CD4-positive, alpha-beta T cell treated with Interleukin-6 for 4 hours (primary cell): ENCODE data around the gene SNTG2.
A peak's percentile ranks its signal among the peaks of the same experiment; 100 is the strongest.

Experiments used
- DNase-seq: peaks from one replicate; pipeline ENCODE4 v3.0.0-alpha.2; 2020; ENCODE audit warnings: mixed read lengths

SNTG2 gene

DNA sequence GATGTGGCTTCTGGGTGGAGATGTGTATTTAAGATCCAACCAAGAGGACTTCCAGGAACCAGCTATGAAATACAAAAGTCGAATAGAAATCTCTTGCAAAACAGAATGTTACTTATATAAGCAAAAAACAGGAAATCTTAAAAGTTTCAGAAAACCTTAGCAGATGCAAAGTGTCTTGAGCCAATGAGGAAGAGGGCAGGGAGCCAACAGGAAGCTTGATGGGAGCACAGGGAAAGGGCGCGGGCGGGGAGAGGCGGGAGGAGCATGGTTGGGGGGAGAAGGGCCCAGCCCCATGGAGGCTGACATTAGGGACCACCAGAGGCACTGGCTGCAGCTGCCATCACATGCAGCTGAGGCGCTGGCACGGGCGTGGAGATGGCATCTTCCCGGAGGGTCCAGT, 203.3 kb downstream of the SNTG2 start:
- DNase-seq = no peak

DNA sequence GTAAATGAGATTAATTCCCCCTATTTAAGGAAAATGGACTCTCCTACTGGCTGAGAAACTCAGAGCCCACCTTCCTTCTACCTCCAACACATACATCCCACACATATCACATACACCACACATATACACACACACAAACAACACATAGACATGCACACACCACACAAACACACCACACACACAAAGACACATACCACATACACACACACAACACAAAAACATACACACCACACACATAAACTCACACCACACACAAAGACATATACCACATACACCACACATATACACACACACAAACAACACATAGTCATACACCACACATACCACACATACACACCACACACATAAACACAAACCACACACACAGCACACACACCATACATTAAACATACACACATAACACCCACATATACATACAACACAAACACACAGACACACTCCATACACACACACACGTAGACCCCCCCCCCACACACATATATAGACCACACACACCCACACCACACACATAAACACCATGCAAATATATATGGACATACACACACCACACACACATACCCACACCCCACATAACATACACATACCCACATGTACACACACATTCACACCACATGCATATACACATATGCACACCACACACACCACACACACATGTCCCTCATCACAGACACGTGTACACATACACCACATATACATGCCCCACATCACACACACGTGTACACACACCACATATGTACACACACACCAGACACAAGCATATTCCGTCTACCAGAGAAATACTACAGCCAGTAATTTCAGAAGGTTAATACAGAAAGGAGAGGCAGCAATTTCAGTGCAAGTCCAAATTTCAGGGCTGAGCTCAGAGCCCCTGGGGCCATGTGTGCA, 204.3 kb downstream of the SNTG2 start:
- DNase-seq = no peak

DNA sequence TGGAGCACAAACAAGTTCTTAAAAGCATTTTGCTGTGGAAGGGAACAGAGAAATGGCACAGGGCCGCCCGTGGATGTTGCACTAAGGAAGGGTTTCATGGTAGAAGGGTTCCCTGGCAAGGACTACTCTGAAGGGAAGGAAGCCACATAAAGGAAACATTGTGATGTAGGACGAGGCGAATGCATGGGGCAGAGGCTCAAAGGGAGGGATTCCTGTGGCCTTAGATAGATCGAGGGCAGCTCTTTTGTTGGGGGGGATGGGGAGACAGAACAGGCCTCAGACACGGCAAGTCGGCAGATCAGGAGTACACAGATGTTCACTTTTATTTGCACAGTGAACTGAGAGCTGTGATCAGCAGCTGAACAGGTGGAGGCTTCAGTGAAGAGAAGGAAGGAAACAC, 205.4 kb downstream of the SNTG2 start:
- no peak for DNase-seq

DNA sequence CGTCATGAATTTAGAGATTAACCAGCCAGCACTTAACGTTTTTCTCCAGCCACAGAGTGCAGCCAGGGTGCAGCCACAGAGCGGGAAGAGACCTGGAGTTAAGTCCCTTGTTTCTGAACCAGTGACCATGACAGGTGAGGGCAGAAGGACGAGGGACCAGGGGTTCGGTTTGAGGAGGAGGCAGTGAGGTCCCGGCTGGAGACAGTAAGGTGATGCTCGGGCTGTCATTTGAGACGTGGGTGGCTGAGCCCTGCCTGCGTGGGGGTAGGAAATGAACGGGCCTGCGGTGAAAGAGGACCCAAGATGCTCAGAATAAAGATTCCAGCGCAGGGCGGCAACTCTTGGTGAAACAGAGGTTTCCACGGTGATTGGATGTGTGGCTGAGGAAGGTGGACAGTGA, 205.9 kb downstream of the SNTG2 start:
- no peak for DNase-seq

DNA sequence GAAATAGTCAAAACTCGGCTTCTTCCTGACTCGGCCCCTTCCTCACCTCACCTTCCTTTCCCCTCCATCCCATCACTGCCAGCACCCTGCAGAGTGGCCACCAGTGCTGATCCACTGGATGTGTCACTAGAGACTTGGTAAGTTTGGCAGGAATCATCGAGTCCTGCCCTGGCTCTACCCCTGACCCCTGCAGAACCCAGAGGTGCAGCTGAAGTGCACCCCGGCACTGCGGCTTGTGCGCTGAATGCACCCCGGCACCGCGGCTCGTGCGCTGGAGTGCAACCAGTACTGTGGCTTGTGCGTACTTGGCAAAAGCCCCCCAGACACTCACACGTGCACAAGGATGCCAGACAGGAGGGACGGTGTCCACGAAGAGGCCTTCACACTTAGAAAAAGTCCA, 206.5 kb downstream of the SNTG2 start:
- no peak for DNase-seq

DNA sequence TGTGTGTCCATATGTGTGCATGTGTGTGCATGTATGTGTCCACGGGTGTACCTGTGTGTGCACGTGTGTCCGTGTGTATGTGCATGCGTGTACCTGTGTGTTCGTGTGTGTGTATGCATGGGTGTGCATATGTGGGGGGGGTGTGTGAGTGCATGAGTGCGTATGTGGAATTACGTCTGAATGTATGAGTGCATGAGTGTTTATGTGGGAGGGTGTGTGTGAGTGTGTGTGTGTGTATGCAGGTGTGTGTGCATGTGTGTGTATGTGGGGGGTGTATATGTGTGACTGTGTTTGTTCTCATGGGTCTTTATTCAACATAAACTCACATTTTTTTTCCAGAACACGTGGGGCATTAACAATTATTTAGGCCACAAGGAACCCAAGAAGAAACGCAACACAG, 208.4 kb downstream of the SNTG2 start:
- no peak for DNase-seq

DNA sequence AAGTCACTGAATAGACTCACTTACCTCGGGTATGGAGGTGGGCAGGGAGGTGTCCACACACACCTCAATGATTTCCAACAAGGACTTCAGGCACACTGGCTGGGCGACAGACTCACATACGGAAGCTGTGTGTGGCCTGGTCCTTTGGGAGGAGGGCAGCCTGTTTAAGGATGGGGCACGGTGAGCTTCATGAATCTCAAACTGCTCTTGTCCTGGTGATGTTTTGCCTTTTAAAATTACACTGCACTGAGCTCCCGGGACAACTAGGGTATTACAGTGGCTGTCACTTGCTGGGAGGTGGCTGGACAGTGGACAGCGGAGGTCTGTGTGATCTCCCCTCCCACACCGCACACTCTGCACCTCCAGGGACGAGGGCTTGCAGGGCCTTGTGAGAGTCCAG, 211.6 kb downstream of the SNTG2 start:
- DNase-seq = no peak

DNA sequence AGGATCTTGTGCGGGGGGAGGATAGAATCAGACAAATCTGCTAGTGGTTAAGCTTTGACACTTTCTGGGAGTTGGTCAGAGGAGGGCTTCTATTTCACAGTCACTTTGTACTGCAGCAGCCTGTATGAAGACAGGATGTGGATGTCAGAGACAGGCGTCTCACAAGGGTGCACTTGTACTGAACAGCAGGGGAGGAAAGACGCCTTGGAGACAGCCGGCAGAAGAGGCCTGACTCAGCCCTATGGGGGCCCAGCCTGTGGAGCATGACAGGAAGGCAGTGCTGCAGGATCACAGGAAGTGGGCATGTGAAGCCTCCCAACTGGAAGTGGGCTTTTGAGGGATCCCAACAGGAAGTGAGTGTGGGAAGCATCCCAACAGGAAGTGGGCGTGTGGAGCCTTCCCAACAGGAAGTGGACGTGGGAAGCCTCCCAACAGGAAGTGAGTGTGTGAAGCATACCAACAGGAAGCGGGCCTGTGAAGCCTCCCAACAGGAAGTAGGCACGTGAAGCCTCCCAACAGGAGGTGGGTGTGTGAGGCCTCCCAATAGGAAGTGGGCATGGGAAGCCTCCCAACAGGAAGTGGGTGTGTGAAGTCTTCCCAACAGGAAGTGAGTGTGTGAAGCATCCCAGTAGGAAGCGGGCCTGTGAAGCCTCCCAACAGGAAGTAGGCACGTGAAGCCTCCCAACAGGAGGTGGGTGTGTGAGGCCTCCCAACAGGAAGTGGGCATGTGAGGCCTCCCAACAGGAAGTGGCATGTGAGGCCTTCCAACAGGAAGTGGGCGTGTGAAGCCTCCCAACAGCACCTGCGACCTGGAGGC, 212.3 kb downstream of the SNTG2 start:
- DNase-seq = peak; percentile 65

DNA sequence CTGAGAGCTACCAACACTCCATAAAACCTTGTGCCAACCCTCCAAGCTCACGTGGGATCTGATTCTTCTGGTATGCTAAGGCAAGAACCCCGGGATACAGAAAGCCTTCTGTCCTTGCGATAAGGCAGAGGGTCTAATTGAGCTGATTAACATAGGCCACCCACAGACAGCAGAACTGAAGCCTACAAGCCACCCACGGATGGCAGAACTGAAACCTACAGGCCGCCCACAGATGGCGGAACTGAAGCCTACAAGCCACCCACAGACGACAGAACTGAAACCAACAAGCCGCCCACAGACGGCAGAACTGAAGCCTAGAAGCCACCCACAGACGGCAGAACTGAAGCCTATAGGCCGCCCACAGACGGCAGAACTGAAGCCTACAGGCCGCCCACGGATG, 216.3 kb downstream of the SNTG2 start:
- no peak for DNase-seq

DNA sequence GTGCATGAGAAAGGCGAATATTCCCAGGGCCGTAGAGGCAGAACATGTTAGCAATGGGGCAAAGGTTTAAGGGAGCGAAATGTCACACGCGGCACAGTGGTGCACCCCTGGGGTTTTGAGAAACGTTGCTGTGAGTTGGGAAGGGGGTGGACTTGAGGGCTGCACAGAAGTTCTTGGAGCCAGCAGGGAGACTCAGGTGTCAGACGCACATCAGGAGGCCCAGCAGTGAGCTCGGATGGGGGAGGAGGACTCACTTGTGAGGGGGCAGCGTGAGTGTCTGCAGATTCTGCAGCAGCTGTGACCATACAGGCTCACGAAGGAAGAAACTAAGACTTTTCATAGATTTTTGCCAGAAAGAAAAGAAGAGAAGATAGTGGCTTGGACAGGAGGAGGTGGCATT, 218.2 kb downstream of the SNTG2 start:
- no peak for DNase-seq

DNA sequence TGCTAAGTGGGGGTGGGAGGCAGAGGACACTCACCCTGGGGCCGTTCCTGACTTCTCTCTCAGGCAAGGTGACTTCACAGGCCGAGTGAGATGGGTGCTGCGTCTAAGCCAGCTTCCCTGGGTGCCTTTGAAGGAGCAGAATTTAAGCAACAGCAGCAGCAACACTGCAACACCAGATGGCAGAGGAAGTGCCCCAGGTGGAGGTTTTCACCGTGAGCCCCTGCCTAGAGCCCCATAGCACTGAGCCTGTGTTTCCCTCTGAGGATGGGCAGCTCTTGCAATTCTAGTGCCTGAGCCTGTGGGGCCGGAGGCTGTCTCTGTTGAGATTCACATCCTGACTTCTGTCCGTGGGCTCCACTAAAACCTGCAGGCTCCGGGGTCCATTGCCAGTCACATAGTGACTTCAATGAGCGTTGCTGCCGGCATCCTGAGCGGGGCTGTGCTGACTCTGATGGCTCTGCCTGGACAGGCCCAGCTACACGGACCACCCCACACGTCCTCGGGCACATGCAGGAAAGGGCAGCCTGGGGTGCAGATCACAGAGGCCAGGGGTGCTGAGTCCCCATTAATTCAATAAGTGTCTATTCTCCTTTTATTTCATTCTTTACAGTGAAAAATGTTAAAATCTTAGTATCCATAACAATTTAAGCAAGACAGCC, 218.8 kb downstream of the SNTG2 start:
- no peak for DNase-seq

DNA sequence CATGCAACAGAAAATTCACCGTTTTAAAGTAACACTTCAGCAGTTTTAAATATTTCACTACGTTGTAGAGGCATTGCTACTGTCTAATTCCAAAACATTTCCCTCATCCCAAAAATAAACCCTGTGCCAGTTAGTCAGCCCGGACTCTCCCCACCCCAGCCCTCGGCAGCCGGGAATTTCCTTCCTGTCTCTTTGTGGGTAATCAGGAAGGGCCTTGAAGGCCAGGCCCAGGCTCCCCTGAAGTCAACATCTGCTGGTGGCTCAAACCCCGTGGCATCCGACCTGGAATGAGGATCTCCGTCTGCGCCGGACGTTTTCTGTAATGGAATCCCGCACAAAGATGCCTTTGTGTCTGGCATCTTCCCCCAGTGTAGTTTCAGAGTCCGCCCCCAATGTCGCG, 219.6 kb downstream of the SNTG2 start:
- DNase-seq = no peak

DNA sequence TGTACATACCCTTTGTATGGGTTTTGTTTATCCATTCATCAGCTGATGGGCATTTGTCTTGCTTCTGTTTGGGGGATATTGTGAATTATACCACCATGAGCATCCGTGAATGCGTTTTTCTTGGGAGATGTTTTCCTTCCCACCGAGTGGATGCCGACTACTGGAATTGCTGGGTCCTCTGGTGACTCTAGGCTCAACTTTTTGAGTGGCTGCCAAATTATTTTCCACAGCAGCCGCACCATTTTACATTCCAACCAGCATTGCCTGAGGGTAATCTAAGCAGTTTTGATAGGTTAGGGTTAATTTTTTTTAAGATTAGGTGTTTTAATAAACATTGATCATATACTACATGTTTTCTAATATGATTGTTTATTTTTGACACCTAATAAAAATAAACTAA, 220.1 kb downstream of the SNTG2 start:
- DNase-seq = no peak

DNA sequence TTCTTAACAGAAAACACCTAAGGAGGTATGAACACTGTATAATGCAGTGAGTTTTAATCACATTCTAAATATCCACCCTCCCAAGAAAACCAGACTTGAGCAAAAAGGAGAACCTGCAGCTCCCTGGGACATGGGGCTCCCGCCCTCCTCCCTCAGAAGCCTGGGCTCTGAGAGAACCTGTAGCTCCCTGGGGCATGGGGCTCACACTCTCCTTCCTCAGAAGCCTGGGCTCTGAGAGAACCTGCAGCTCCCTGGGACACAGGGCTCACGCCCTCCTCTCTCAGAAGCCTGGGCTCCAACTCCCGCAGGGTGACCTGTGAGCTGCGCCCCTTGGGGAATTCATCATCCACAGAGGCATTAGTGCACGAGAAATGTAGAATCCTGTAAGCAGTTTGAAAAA, 222.9 kb downstream of the SNTG2 start:
- no peak for DNase-seq

DNA sequence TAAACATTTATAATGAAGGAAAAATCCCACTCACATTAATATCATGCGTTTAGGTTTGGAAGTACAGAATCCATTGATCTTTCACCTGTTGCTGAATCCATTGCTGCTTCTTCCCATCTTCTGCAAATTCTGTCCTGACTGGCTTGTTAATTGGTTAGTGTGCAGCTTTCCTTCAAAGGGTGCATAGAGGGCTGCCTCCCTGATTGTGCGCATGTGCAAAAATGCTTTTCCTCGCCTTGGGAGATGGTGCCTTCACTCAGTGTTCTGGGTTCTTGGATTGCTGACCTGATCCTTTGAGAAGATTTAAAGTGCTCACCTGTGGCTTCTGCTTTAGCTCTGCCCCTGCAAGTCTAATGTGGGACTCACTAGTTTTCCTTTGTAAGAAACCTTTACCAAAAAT, 231.2 kb downstream of the SNTG2 start:
- no peak for DNase-seq

DNA sequence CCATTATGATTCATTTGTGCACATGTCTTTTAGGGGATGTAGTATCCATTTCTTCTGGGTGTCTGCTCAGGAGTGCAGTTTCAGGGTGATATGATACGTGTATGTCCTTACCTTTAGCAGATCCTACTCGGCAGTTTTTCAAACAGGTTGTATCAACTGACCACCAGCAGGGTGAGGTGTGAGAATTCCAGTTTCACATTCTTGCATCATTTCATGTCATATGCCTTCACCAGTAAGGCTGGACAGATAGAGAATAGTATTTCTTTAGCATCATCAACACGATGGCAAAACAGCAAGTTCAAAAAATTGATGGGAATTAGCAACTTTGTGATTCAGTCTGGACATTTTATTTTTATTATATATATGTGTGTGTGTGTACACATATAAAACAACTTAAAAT, 232.7 kb downstream of the SNTG2 start:
- DNase-seq = no peak

DNA sequence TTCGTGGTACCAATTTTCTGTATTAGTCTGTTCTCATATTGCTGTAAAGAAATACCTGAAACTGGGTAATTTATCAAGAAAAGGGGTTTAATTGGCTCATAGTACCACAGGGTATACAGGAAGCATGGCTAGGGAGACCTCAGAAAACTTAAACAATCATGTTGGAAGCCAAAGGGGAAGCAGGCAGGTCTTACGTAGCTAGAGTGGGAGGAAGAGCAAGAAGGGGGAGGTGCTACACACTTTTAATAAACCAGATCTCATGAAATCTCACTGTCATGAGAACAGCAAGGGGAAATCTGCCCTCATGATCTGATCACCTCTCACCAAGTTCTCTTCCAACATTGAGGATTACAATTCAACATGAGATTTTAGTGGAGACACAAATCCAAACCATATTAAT, 235.8 kb downstream of the SNTG2 start:
- no peak for DNase-seq

DNA sequence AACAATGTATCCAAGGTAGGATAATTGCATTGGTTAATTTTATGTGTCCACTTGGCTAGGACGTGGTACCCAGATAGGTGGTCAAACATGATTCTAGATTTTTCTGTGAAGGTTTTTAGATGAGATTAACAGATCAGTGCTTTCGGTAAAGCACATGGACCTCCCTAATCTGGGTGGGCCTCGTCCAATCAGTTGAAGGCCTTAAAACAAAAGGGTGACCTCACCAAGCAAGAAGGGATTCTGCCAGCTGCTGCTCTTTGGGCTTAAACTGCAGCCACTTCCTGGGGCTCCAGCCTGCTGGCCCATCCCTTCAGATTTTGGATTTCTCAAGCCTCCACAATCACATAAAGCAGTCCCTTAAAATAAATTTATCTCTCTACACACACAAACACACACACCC, 236.5 kb downstream of the SNTG2 start:
- no peak for DNase-seq

DNA sequence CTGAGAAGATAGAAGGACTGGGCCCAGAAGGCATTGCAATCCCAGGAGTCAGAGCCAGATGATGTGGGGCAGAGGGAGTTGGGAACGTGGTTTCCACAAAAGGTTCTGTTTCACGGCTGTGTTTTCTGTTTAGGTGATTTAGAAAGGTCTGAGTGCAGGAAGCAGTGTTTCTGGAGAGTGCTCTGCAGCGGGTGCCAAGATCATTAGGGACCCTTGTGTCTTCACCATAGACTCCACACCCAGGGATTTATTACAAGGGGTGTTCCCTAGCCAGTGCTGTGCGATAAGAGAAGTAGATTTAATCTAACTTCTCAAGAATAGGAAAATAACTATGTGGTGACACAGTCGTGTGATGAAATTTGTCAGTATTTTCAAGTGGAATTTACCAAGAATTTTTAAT, 241.5 kb downstream of the SNTG2 start:
- DNase-seq = no peak

DNA sequence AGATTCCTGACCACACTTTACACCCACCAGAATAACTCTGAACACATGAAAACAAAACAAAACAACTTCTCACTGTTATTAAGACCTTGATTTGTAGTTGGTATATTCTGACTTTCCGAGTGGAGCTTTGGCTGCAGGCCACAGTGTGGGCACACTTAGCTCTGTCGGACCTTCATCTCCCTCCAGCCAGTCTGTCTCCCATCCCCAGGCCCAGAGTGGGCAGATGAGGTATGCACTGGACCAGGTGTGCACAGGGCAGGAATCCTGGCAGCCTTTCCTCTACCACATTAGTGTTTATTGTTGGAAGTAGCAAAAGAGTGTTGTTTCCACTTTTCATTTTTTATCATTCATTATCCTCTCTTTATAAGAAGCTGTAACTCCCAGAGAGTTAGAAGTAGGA, 243.2 kb downstream of the SNTG2 start:
- DNase-seq = no peak

DNA sequence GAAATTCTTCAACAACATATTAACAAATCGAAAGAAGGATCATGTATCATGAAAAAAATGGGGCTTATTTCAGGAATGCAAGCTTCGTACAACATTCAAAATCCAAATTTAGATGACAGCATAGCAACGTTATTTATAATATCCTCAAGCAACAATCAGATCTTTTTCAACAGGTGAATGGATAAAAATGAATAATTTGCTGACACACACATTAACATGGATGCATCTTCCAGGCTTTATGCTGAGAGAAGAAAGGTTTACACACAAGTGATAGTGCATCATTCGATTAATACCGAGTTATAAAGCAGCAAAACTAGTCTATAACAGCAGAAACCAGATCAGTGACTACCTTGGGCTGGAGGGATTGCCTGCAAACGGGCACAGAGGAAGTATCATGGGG, 253.1 kb downstream of the SNTG2 start:
- DNase-seq = no peak

DNA sequence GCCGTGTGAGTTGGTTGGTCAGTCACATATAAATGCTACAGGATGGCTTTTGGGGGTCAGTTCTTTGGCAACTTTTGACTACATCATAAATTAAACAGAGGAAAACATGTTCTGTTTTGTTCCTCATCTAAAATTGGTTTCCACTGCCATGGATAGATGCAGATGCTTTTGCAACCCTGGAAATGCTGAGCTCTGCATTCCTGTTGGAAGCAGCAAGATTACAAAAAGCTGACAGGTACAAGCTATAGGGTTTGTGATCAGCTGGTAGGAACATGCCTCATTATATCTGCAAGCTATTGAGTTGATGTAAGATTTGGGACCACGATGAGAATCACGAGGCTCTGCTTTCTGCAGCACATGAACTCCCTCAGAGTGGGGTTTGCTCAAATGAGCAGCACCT, 255.2 kb downstream of the SNTG2 start:
- no peak for DNase-seq

DNA sequence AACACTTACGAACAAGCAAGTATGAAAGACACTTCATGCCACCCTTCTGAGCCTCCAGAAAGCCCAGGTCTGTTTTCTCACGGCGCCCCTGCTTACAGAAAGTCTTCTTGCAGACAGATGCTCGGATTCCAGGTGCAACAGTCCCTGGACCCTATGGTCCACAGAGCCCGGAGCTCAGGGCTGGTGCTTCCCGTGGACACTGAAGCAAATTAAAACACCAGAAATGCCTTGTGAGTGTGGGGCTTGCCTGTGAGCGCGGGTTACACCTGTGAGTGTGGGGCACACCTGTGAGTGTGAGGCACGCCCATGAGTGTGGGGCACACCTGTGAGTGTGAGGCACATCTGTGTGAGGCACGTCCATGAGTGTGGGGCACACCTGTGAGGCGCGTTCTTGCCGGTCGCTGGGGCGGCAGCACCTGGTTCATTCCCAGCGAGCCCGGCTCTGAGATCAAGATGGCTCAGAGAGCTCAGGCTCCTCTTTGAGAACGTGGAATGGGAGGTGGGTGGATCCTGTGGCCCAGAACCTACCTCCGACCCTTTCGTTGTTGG, 257.4 kb downstream of the SNTG2 start:
- DNase-seq = no peak

DNA sequence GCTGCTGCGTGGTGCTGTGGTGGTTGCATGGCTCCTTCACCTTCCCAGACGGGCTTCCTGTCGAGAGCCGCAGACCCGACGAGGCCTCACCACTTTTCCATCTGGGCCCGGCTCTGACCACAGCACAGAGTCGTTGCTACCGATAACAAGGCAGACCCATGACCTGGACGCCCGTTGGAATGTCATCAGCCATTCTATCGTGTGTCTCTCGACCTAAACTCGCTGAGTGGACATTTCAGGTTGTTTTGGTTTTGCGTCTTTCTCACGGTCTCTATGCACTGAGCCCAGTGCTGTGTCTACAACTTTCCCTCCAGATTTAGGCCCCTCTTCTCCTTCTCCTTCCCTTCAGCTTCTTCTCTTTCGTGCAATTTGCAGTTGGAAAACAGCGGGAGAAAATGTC, 257.9 kb downstream of the SNTG2 start:
- DNase-seq = no peak
